ENCODE results near the gene SLIRP. TPM values are rescaled to one million over a fixed set of nuclear protein-coding genes. Genes with fewer than 3 reads are reported as not detected.

SLIRP gene
- total and polyA plus RNA-seq, 4 experiments from 2014 or later, result 37.5 to 334 (median 126) TPM

DNA sequence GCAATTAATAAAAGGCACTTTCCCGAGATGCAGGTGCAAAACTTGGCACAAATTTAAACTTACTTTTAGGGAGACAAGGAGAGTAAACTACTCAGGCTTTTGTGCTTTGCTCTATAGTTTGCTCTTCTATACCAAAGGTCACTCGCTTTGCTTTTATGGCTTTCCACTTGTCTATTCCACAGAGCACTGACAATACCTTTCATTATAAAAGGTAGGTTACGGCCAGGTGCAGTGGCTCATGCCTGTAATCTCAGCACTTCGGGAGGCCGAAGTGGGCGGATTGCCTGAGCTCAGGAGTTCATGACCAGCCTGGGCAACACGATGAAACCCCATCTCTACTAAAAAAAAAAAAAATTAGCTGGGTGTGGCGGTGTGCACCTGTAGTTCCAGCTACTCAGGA lies 33.0 kb upstream of the SLIRP start:
- no peak for DNase-seq
- CTCF ChIA-PET (ENCODE audit: partially characterized antibody), result no interaction called here
- POLR2A ChIA-PET (ENCODE audit: partially characterized antibody), result no interaction called here
- Mint-ChIP-seq H3K27me3 (no peaks in the 10 kb centered on the region), H3K36me3 (peaks cover 43 to 55% of the 10 kb centered on the region in 2 donors), H3K9me3 (no peaks in the 10 kb centered on the region), H3K27ac (no peak overlapping the region), H3K4me1 (no peaks in the 10 kb centered on the region), H3K4me3 (no peak overlapping the region)
- no peak overlapping the region for H3K27ac ChIP-seq (ENCODE audit: low read depth, low read length)
- intact Hi-C loops (cut with micrococcal nuclease), result no loop called here
- H3K4me3 ChIP-seq (ENCODE audit: low read length in 2 of 2), result no peak overlapping the region
- no peaks in the 10 kb centered on the region for H3K9me3 ChIP-seq (ENCODE audit: control insufficient read depth in 1 of 2, low read length in 2 of 2)
- H3K36me3 ChIP-seq (ENCODE audit: insufficient read depth, low read length), result peaks cover 37% of the 10 kb centered on the region
- H3K27me3 ChIP-seq (ENCODE audit: insufficient read depth, low read length), result no peaks in the 10 kb centered on the region
- no peaks in the 10 kb centered on the region for H3K4me1 ChIP-seq (ENCODE audit: insufficient read depth, low read length)

DNA sequence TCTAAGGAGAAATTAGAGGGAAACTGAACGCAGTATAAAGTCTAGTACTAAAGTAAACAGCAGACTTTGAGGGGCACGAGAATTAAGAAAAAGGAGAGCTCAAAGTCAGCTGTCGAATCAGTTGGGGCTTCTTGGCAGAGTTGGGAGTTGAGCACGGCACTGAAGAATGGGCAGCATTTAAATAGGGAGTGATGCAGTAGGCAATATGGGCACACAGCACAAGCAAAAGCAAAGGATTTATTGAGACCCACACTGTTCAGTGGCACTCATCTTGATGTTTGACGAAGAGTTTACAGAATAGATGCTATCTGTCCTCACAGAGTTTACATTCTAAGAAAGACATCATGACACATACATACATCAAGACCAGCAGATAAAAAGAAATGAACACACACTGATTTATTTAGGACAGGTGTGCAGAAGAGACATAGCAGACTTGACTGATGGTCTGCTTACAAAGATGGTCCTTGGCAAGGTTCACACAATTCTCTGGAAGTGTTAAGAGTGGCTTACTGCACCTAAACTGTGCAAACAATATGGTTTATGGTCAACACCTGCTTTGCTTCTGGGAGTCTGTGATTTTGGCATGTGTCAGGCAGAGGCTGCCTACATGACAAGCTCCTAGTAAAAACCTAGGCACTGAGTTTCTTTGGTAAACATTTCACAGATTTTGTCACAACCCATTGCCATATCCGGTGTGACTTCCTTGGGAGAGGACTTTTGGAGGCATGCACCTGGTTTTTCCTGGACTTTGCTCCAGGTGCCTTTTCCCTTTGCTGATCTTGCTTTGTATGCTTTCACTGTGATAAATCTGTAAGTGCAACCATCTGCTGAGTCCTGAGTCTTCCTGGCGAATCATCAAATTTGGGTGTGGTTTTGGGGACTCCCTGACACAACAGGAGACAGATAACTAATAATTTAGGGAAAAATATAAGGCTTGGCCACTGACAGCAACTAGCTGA lies 26.4 kb upstream of the SLIRP start:
- DNase-seq, result no peak
- no peak overlapping the region for H3K4me3 ChIP-seq (ENCODE audit: low read length in 2 of 2)
- ChIA-PET POLR2A (ENCODE audit: partially characterized antibody) (interaction anchor here (0.7 kb wide), 1 partner anchor 49 kb away, joined by 3 read pairs; no protein-coding TSS in a partner anchor), CTCF (ENCODE audit: partially characterized antibody) (interaction anchor here (0.6 kb wide), 1 partner anchor 161 kb away, joined by 3 read pairs; no protein-coding TSS in a partner anchor)
- no peaks in the 10 kb centered on the region for H3K27me3 ChIP-seq (ENCODE audit: insufficient read depth, low read length)
- H3K27ac ChIP-seq (ENCODE audit: low read depth, low read length), result no peak overlapping the region
- no peaks in the 10 kb centered on the region for H3K9me3 ChIP-seq (ENCODE audit: control insufficient read depth in 1 of 2, low read length in 2 of 2)
- H3K4me1 ChIP-seq (ENCODE audit: insufficient read depth, low read length), result no peaks in the 10 kb centered on the region
- Mint-ChIP-seq H3K9me3 (no peaks in the 10 kb centered on the region), H3K4me1 (peaks cover 0 to 4% (median 3%) of the 10 kb centered on the region in 4 donors), H3K27ac (peak overlapping the region in 1 of 7 donors; percentile 1), H3K27me3 (no peaks in the 10 kb centered on the region), H3K4me3 (no peak overlapping the region), H3K36me3 (peaks cover 23 to 44% of the 10 kb centered on the region in 2 donors)
- intact Hi-C loops (cut with micrococcal nuclease), result no loop called here
- peaks cover 8% of the 10 kb centered on the region for H3K36me3 ChIP-seq (ENCODE audit: insufficient read depth, low read length)

DNA sequence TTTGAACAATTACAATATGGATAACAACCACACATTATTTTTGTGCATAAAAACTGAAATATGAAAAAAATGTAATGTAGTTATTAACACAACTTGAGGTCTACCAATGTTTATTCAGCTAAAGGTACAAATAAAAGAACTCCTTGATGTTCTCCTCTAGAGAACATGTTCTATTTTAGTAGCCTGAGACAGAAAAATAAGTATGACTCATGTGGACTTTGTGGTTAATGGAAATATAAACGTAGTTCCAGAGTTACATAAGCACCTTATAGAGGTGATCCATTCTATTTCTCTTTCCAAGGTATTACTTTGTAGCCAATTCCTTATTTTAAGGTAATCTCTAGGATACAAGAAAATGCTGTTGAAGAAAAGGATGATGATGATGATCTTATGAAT lies 25.7 kb upstream of the SLIRP start:
- H3K9me3 Mint-ChIP-seq, result no peaks in the 10 kb centered on the region
- no peak overlapping the region for H3K4me3 Mint-ChIP-seq
- H3K27ac Mint-ChIP-seq, result peak overlapping the region in 1 of 7 donors; percentile 6
- Histone ChIP-seq H3K9me3 (ENCODE audit: control insufficient read depth in 1 of 2, low read length in 2 of 2) (no peaks in the 10 kb centered on the region), H3K36me3 (ENCODE audit: insufficient read depth, low read length) (peaks cover 8% of the 10 kb centered on the region), H3K27ac (ENCODE audit: low read depth, low read length) (no peak overlapping the region), H3K4me3 (ENCODE audit: low read length in 2 of 2) (no peak overlapping the region), H3K27me3 (ENCODE audit: insufficient read depth, low read length) (no peaks in the 10 kb centered on the region), H3K4me1 (ENCODE audit: insufficient read depth, low read length) (no peaks in the 10 kb centered on the region)
- H3K36me3 Mint-ChIP-seq, result peaks cover 28 to 48% of the 10 kb centered on the region in 2 donors
- ChIA-PET POLR2A (ENCODE audit: partially characterized antibody) (no interaction called here), CTCF (ENCODE audit: partially characterized antibody) (no interaction called here)
- no peaks in the 10 kb centered on the region for H3K27me3 Mint-ChIP-seq
- DNase-seq, result no peak
- peaks cover 0 to 7% (median 4%) of the 10 kb centered on the region in 4 donors for H3K4me1 Mint-ChIP-seq
- intact Hi-C loops (cut with micrococcal nuclease), result no loop called here

DNA sequence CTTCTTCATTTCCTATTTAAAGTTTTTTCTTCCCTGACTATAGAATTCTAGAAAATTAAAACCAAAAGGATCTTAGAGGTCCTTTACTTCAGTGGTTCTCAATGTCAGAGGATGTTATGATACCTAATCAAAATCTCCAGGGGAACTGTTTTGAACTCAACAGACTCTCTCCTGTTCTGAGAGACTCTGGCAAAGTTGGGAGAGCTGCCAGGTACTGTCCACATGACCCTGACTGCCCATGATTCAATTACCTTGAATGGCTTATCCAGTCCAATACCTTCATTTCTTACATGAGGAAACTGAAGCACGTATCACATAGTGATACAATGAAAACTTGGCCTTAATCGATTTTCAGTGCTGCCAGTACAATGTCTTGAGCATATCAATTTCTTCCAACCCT lies 16.6 kb upstream of the SLIRP start:
- Mint-ChIP-seq H3K4me1 (peaks cover 0 to 5% (median under 1%) of the 10 kb centered on the region in 4 donors), H3K36me3 (peaks cover 63 to 67% of the 10 kb centered on the region in 2 donors), H3K4me3 (no peak overlapping the region), H3K27me3 (no peaks in the 10 kb centered on the region), H3K27ac (no peak overlapping the region), H3K9me3 (no peaks in the 10 kb centered on the region)
- DNase-seq, result no peak
- H3K4me1 ChIP-seq (ENCODE audit: insufficient read depth, low read length), result no peaks in the 10 kb centered on the region
- intact Hi-C loops (cut with micrococcal nuclease), result no loop called here
- H3K27me3 ChIP-seq (ENCODE audit: insufficient read depth, low read length), result no peaks in the 10 kb centered on the region
- CTCF ChIA-PET (ENCODE audit: partially characterized antibody), result no interaction called here
- no peak overlapping the region for H3K4me3 ChIP-seq (ENCODE audit: low read length in 2 of 2)
- peaks cover 32% of the 10 kb centered on the region for H3K36me3 ChIP-seq (ENCODE audit: insufficient read depth, low read length)
- POLR2A ChIA-PET (ENCODE audit: partially characterized antibody), result no interaction called here
- no peak overlapping the region for H3K27ac ChIP-seq (ENCODE audit: low read depth, low read length)
- no peaks in the 10 kb centered on the region for H3K9me3 ChIP-seq (ENCODE audit: control insufficient read depth in 1 of 2, low read length in 2 of 2)

DNA sequence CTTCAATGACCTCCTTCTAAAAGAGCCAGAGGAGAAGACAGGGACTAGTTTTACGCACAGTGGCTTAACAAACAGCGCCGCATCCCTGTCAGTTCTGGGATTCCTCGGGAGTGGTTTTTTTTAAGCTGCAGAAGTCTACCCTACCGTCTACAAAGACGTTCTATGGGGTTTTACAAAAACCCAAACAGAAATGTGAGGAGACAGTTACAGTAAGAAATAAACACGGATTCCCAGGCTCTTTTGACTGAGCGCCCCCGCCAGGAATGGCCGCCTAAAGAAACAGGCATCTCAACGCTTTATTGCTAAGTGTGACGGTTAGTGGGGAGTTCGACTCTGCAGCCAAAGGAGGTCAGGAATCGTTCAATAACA lies 564 bp upstream of the SLIRP start:
- Mint-ChIP-seq H3K36me3 (peaks cover 15 to 42% of the 10 kb centered on the region in 2 donors), H3K4me3 (peak overlapping the region; percentile 95 to 100 (median 98)), H3K27ac (peak overlapping the region; percentile 83 to 99 (median 96)), H3K9me3 (peaks cover 0 to 5% (median 0%) of the 10 kb centered on the region in 8 donors), H3K27me3 (no peaks in the 10 kb centered on the region), H3K4me1 (peaks cover 26 to 46% (median 38%) of the 10 kb centered on the region in 4 donors)
- peak overlapping the region; percentile 80 for H3K27ac ChIP-seq (ENCODE audit: low read depth, low read length)
- no peaks in the 10 kb centered on the region for H3K9me3 ChIP-seq (ENCODE audit: control insufficient read depth in 1 of 2, low read length in 2 of 2)
- H3K27me3 ChIP-seq (ENCODE audit: insufficient read depth, low read length), result no peaks in the 10 kb centered on the region
- ChIA-PET POLR2A (ENCODE audit: partially characterized antibody) (no interaction called here), CTCF (ENCODE audit: partially characterized antibody) (interaction anchor here (1.5 kb wide), 1 partner anchor 330 kb away, joined by 3 read pairs; the partner anchor contains the start of genes SAMD15 and TMED8)
- DNase-seq, result no peak
- intact Hi-C loops (cut with micrococcal nuclease), result loop anchor here (5.0 to 10.0 kb wide), 3 partner anchors 105 to 385 kb away; partner anchors contain the start of genes GSTZ1, POMT2, SAMD15 and TMED8
- H3K4me3 ChIP-seq (ENCODE audit: low read length in 2 of 2), result peak overlapping the region; percentile 90 to 97
- peaks cover 29% of the 10 kb centered on the region for H3K36me3 ChIP-seq (ENCODE audit: insufficient read depth, low read length)
- H3K4me1 ChIP-seq (ENCODE audit: insufficient read depth, low read length), result peaks cover 33% of the 10 kb centered on the region

DNA sequence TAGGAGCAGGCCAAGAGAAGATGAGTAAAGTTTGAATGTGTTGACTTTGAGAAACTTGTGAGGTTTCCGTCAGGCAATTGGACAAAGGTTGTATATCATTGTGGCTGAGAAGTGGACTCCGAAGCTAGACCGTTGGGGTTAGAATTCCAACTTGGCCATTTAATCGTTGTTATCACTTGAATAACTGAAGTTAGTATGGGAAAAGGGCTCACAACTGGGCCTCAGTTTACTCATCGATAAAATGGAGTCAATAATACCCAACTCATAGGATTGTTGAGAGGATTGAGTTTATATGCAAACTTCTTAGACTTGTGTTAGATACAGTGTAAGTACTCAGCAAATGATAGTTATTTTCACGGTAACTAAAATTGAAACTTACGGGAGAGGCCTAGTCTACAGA lies 846 bp downstream of the SLIRP start:
- H3K27ac ChIP-seq (ENCODE audit: low read depth, low read length), result peak overlapping the region; percentile 80
- no peak for DNase-seq
- Mint-ChIP-seq H3K9me3 (peaks cover 0 to 5% (median 0%) of the 10 kb centered on the region in 8 donors), H3K4me1 (peaks cover 26 to 50% (median 39%) of the 10 kb centered on the region in 4 donors), H3K27ac (peak overlapping the region in 6 of 7 donors; percentile 83 to 99 (median 96)), H3K27me3 (no peaks in the 10 kb centered on the region), H3K36me3 (peaks cover 21 to 53% of the 10 kb centered on the region in 2 donors), H3K4me3 (peak overlapping the region; percentile 95 to 100 (median 98))
- no peaks in the 10 kb centered on the region for H3K27me3 ChIP-seq (ENCODE audit: insufficient read depth, low read length)
- H3K4me3 ChIP-seq (ENCODE audit: low read length in 2 of 2), result peak overlapping the region; percentile 90 to 97
- intact Hi-C loops (cut with micrococcal nuclease), result loop anchor here (1.0 to 10.0 kb wide), 7 partner anchors 53 to 386 kb away; partner anchors contain the start of genes ADCK1, GSTZ1, POMT2 and SAMD15
- H3K9me3 ChIP-seq (ENCODE audit: control insufficient read depth in 1 of 2, low read length in 2 of 2), result no peaks in the 10 kb centered on the region
- peaks cover 33% of the 10 kb centered on the region for H3K4me1 ChIP-seq (ENCODE audit: insufficient read depth, low read length)
- peaks cover 24% of the 10 kb centered on the region for H3K36me3 ChIP-seq (ENCODE audit: insufficient read depth, low read length)
- POLR2A ChIA-PET (ENCODE audit: partially characterized antibody), result interaction anchor here (0.9 to 2.0 kb wide), 9 partner anchors 10 to 388 kb away, joined by 3 to 15 read pairs (median 3); partner anchors contain the start of genes ADCK1, GSTZ1, POMT2 and SAMD15
- CTCF ChIA-PET (ENCODE audit: partially characterized antibody), result interaction anchor here (1.0 kb wide), 1 partner anchor 12 kb away, joined by 3 read pairs; no protein-coding TSS in a partner anchor

DNA sequence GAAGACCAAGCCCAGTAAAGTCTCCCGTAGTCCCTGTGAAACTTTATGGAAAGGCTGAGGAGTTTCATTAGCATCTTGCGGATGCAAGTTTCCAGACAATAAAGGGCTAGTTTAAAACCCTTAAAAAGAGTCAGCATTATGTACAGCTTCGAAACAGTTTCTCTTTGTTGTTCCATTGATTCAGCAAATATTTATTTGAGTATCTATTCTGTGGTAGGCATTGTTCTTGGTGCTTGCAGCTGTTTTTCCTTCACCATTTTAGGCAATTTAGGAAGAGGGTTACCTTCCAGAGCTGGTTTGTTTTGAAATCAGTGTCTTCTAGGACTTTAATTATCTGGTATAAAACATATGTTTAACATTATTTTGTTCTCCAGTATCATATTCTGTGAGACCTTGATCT lies 1.5 kb downstream of the SLIRP start:
- Histone ChIP-seq H3K4me1 (ENCODE audit: insufficient read depth, low read length) (peaks cover 33% of the 10 kb centered on the region), H3K9me3 (ENCODE audit: control insufficient read depth in 1 of 2, low read length in 2 of 2) (no peaks in the 10 kb centered on the region), H3K36me3 (ENCODE audit: insufficient read depth, low read length) (peaks cover 22% of the 10 kb centered on the region), H3K27me3 (ENCODE audit: insufficient read depth, low read length) (no peaks in the 10 kb centered on the region), H3K27ac (ENCODE audit: low read depth, low read length) (no peak overlapping the region), H3K4me3 (ENCODE audit: low read length in 2 of 2) (peak overlapping the region in 1 of 2 donors; percentile 6)
- intact Hi-C loops (cut with micrococcal nuclease), result loop anchor here (5.0 to 10.0 kb wide), 3 partner anchors 107 to 387 kb away; partner anchors contain the start of genes GSTZ1, POMT2, SAMD15 and TMED8
- no peak for DNase-seq
- Mint-ChIP-seq H3K4me3 (peak overlapping the region; percentile 95 to 100 (median 98)), H3K27me3 (no peaks in the 10 kb centered on the region), H3K4me1 (peaks cover 26 to 50% (median 39%) of the 10 kb centered on the region in 4 donors), H3K9me3 (peaks cover 0 to 5% (median 0%) of the 10 kb centered on the region in 8 donors), H3K27ac (peak overlapping the region in 6 of 7 donors; percentile 69 to 97 (median 88)), H3K36me3 (peaks cover 21 to 48% of the 10 kb centered on the region in 2 donors)
- ChIA-PET CTCF (ENCODE audit: partially characterized antibody) (no interaction called here), POLR2A (ENCODE audit: partially characterized antibody) (interaction anchor here (1.3 to 2.0 kb wide), 3 partner anchors 51 to 250 kb away, joined by 4 to 15 read pairs (median 5); partner anchors contain the start of genes ADCK1 and SNW1)

All from CD4-positive, alpha-beta memory T cell (primary cell).